Activated naive CD4-positive, alpha-beta T cell treated with anti-CD3 and anti-CD28 coated beads, Interleukin-2, amount 50 U/mL, for 72 hours (primary cell): Measurements from ENCODE around the gene KCNH6. TPM values are rescaled to one million over a fixed set of nuclear protein-coding genes. Genes with fewer than 3 reads are reported as not detected.
A peak's percentile ranks its signal among the peaks of the same experiment; 100 is the strongest.

Source experiments
- ATAC-seq, 2 donors: fragments of 150-1000 bp; cut with Tn5 transposase; 2 replicates each; pipeline ENCODE4 v1.10.0; 2021; ENCODE audit warnings: mild to moderate bottlenecking in 2 of 2, moderate library complexity in 2 of 2
- DNase-seq, 2 donors: peaks; one replicate each; pipeline ENCODE4 v3.0.0; 2021 to 2022; ENCODE audit warnings: low spot score in 2 of 2
- H3K27ac Mint-ChIP-seq, 2 donors: one replicate each; pipeline ENCODE4 v1.8.0; 2022; ENCODE audit warnings: mild to moderate bottlenecking in 2 of 2, mixed read lengths in 2 of 2
- H3K36me3 Mint-ChIP-seq, 2 donors: one replicate each; pipeline ENCODE4 v1.8.0; 2022; ENCODE audit warnings: mixed read lengths in 2 of 2
- H3K9me3 Mint-ChIP-seq, 2 donors: one replicate each; pipeline ENCODE4 v1.8.0; 2022; ENCODE audit warnings: mixed read lengths in 2 of 2
- total RNA-seq, 2 donors: library from RNA; stranded (reverse); gene quantifications; one replicate each; pipeline ENCODE4 v1.2.3, GENCODE V29; 2022

Gene KCNH6
- total RNA-seq, 2 donors from 2014 or later, result 0.08 TPM; not detected in 1

GRCh38 chr17:63519116-63519881 lies 3.9 kb upstream of the KCNH6 start:
- Mint-ChIP-seq H3K36me3 (no peaks in the 10 kb centered on the region), H3K9me3 (no peaks in the 10 kb centered on the region), H3K27ac (no peak overlapping the region)
- DNase-seq (no peak), ATAC-seq (no peak)

- ATAC-seq (no peak), DNase-seq (no peak)
- Mint-ChIP-seq H3K36me3 (no peaks in the 10 kb centered on the region), H3K9me3 (no peaks in the 10 kb centered on the region), H3K27ac (no peak overlapping the region)
These were observed 2.9 kb upstream of the KCNH6 start for GRCh38 chr17:63519972-63520882.

GRCh38 chr17:63524051-63524450 lies 893 bp downstream of the KCNH6 start:
- no peak for ATAC-seq
- no peaks in the 10 kb centered on the region for H3K9me3 Mint-ChIP-seq
- no peak for DNase-seq
- H3K36me3 Mint-ChIP-seq, result no peaks in the 10 kb centered on the region
- H3K27ac Mint-ChIP-seq, result no peak overlapping the region

- Mint-ChIP-seq H3K36me3 (no peaks in the 10 kb centered on the region), H3K9me3 (no peaks in the 10 kb centered on the region), H3K27ac (no peak overlapping the region)
- DNase-seq (no peak), ATAC-seq (no peak)
These were observed 2.2 kb downstream of the KCNH6 start for GRCh38 chr17:63525190-63525946.

DNA sequence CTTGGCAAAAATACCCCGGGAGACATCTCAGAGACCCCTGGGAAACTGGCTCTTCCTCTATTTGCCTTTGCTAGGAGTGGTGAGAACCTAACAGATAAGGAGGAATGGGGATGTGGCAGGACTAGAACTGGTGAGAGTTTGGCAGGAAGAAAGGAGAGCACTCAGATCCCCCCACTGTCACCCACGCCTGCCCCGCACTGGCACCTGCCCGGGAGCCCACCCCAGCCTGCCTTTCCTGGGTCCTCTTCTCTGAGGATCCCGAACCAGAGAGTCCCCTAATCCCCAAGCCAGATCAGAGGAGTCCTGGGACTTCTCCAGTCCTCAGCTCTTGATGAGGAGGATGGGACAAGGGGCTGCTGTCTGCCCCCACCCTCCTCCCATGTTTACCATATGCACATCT lies 3.7 kb downstream of the KCNH6 start:
- Mint-ChIP-seq H3K27ac (no peak overlapping the region), H3K36me3 (no peaks in the 10 kb centered on the region), H3K9me3 (no peaks in the 10 kb centered on the region)
- DNase-seq, result no peak
- ATAC-seq, result no peak

DNA sequence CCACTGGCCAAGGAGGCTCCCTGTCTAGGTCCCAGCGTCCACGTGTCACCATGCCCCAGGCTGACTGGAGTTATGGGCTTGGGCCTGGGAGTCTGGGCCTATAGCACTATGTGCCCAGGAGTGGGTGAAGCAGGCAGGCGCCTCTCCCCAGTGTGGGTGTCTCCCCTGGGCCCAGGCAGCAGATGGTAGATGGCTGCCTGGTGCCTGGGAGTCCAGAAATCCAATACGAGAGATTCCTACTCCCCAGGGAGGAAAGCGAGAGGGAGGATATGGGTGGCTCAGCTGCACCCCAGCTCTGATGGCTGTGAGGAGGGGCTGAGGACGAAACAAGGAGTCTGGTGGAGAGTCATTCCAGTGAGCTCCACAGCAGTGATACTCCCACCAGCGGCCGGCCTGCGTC lies 5.0 kb downstream of the KCNH6 start:
- H3K9me3 Mint-ChIP-seq, result no peaks in the 10 kb centered on the region
- ATAC-seq, result no peak
- H3K36me3 Mint-ChIP-seq, result no peaks in the 10 kb centered on the region
- H3K27ac Mint-ChIP-seq, result no peak overlapping the region
- no peak for DNase-seq

GRCh38 chr17:63529711-63530556 lies 6.8 kb downstream of the KCNH6 start:
- H3K27ac Mint-ChIP-seq, result peak overlapping the region in 1 of 2 donors; percentile 38

GRCh38 chr17:63530557-63531021 lies 7.4 kb downstream of the KCNH6 start:
- no peak for DNase-seq
- no peak overlapping the region for H3K27ac Mint-ChIP-seq
- H3K36me3 Mint-ChIP-seq, result no peaks in the 10 kb centered on the region
- no peaks in the 10 kb centered on the region for H3K9me3 Mint-ChIP-seq
- no peak for ATAC-seq

More at GRCh38 chr17:63529711-63530556, 6.8 kb downstream of the KCNH6 start:
- ATAC-seq, result no peak
- DNase-seq, result no peak
- no peaks in the 10 kb centered on the region for H3K9me3 Mint-ChIP-seq
- H3K36me3 Mint-ChIP-seq, result no peaks in the 10 kb centered on the region

DNA sequence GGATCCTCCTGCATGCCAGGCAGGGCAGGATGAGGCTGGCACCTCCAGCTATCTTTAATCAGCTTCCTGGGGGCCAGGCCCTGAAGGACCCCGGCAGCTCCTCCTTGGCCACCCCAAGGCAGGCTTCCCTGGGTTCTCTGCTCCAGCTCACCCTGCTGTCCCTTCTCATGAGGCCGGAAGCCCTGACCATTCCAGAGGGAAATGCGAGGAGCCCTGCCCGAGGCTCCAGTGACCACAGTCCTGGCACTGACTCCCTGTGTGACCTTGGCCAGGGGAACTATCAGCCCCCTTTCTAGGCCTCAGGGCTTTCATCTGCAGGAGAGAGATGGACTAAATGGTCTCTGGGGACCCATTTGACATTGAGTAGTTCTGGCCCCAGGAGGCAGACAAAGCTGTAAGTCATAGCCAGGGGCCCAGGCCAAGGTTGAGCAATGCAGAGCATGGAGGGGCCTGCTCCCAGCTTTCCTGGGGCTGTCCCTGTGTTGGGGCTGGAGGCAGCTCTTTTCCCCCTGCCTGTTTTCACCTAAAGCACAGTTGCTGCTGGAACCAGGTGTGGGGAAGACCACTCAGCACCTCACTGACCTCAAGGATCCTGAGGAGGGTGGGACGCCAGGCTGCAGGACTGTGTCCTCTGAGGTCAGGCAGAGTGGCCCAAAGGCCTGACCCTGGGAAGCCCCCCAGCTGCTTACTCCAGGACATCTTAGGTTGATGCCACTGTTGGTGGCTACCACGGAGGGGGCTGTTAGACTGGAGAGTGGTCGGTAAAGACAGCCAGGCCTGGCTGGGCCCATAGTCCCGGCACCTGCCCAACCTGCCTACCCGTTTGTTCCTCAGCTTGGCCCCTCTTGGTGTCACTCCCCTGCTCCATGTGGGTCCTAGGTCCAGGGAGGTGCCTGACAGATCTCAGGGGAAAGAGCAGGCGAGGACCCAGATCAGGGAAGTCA lies 8.1 kb downstream of the KCNH6 start:
- DNase-seq, result no peak
- no peak for ATAC-seq
- no peaks in the 10 kb centered on the region for H3K9me3 Mint-ChIP-seq
- H3K36me3 Mint-ChIP-seq, result no peaks in the 10 kb centered on the region
- no peak overlapping the region for H3K27ac Mint-ChIP-seq

GRCh38 chr17:63533433-63534077 lies 10.4 kb downstream of the KCNH6 start:
- DNase-seq (no peak), ATAC-seq (no peak)
- no peak overlapping the region for H3K27ac Mint-ChIP-seq
- no peaks in the 10 kb centered on the region for H3K36me3 Mint-ChIP-seq
- H3K9me3 Mint-ChIP-seq, result no peaks in the 10 kb centered on the region

- no peak overlapping the region for H3K27ac Mint-ChIP-seq
These were observed 11.0 kb downstream of the KCNH6 start for GRCh38 chr17:63534078-63534570.

DNA sequence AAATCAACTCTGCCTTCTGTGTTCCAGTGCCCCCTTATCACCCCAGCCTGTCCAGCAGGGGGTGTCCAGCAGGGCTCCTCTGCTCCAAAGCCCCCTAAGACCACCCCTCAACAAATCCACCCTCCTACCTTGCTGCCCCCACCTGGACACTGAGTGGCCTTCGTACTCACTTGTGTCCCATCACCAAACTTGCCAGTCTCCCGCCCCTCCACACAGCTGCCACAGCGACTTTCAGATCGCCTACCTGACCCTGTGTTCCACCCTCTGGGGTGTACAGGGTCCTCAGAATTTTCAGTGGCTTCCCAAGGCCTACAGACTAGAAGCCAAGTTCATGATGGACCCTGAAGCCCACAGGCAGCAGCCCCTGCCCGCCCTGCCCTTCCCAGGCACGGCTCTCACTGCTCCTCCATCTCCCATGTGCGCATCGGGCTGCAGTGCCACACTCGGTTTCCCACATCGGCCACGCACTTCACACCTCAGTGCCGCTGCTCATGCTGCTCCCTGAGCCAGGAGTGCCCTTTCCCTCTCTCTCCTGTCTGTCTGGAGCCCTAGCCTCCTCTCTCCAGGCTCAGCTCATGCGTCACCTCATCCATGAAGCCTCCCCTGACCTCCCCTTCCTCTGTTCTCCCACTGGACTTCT lies 11.8 kb downstream of the KCNH6 start:
- Mint-ChIP-seq H3K9me3 (no peaks in the 10 kb centered on the region), H3K36me3 (no peaks in the 10 kb centered on the region), H3K27ac (no peak overlapping the region)
- DNase-seq (no peak), ATAC-seq (no peak)

More at GRCh38 chr17:63534078-63534570, 11.0 kb downstream of the KCNH6 start:
- Mint-ChIP-seq H3K9me3 (no peaks in the 10 kb centered on the region), H3K36me3 (no peaks in the 10 kb centered on the region)
- no peak for ATAC-seq
- DNase-seq, result no peak

- no peak for DNase-seq
- Mint-ChIP-seq H3K27ac (no peak overlapping the region), H3K36me3 (no peaks in the 10 kb centered on the region), H3K9me3 (no peaks in the 10 kb centered on the region)
- no peak for ATAC-seq
These were observed 12.5 kb downstream of the KCNH6 start for GRCh38 chr17:63535640-63536039.

DNA sequence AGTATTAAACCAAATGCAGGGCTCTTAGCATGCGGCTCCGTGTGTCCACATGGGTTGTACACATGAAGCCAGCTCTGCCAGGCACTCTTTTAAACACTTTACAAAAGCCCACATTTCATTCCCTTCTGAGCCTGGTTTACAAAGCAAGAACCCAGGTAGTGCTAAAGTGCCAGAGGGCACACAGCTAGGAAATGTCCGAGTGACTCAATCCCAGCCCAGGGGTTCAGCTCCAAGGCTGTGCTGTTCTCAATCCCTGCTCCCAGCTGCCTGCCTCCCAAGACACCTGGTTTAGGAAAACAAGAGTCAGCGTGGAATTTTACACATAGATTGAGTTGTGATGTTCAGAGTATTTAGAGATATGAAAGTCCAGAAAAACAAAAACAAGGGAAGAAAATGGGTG lies 13.8 kb downstream of the KCNH6 start:
- no peak overlapping the region for H3K27ac Mint-ChIP-seq
- no peaks in the 10 kb centered on the region for H3K36me3 Mint-ChIP-seq
- DNase-seq (no peak), ATAC-seq (no peak)
- H3K9me3 Mint-ChIP-seq, result no peaks in the 10 kb centered on the region
